ENCODE measurements around the gene SLC26A2. TPM values are rescaled to one million over a fixed set of nuclear protein-coding genes. Genes with fewer than 3 reads are reported as not detected.

Gene SLC26A2
- total and polyA plus RNA-seq, 11 donors, result 1.5 to 22.1 (median 6.8) TPM

- Histone ChIP-seq H3K4me1 (peaks cover 0 to 22% (median 14%) of the 10 kb centered on the region in 12 donors), H3K27ac (peak overlapping the region; percentile 49 to 93 (median 87)), H3K36me3 (no peaks in the 10 kb centered on the region), H3K4me3 (peak overlapping the region; percentile 51 to 96 (median 72)), H3K27me3 (no peaks in the 10 kb centered on the region), H3K9me3 (no peaks in the 10 kb centered on the region)
- ATAC-seq (peak in 1 of 4 donors; percentile 1), DNase-seq (no peak)
- TF ChIP-seq POLR2A (IDR thresholded peaks at IDR 0.05) (no peak), CTCF (IDR thresholded peaks at IDR 0.05) (peak in 11 of 12 donors; percentile 14 to 65 (median 40))
- WGBS, 4 donors, result 44 to 52% (median 49%) methylated on average over 14 of the region's 14 CpGs
- intact Hi-C loops (cut with DNase I), result loop anchor here in 9 of 10 donors (2.0 to 10.0 kb wide), 7 partner anchors 102 to 325 kb away; no protein-coding TSS in a partner anchor
Observed at GRCh38 chr5:149959406-149960236, 937 bp upstream of the SLC26A2 start.

- intact Hi-C loops (cut with DNase I), result loop anchor here in 9 of 10 donors (2.0 to 10.0 kb wide), 7 partner anchors 104 to 326 kb away; no protein-coding TSS in a partner anchor
- Histone ChIP-seq H3K4me3 (peak overlapping the region; percentile 51 to 96 (median 72)), H3K9me3 (no peaks in the 10 kb centered on the region), H3K36me3 (no peaks in the 10 kb centered on the region), H3K27ac (peak overlapping the region in 11 of 12 donors; percentile 26 to 93 (median 81)), H3K27me3 (no peaks in the 10 kb centered on the region), H3K4me1 (peaks cover 0 to 22% (median 14%) of the 10 kb centered on the region in 12 donors)
- 14 to 28% (median 15%) methylated on average over 13 to 23 of the region's 23 CpGs for WGBS, 4 donors
- TF ChIP-seq CTCF (IDR thresholded peaks at IDR 0.05) (no peak), POLR2A (IDR thresholded peaks at IDR 0.05) (no peak)
- DNase-seq, result no peak
- ATAC-seq, result no peak
Observed at GRCh38 chr5:149961186-149961685, 678 bp downstream of the SLC26A2 start.

- 56 to 67% (median 64%) methylated on average over 6 of the region's 6 CpGs for WGBS, 4 donors
- TF ChIP-seq CTCF (IDR thresholded peaks at IDR 0.05), result peak in 11 of 12 donors; percentile 27 to 56 (median 40)
- TF ChIP-seq POLR2A (IDR thresholded peaks at IDR 0.05), result no peak
- Histone ChIP-seq H3K9me3 (no peaks in the 10 kb centered on the region), H3K27me3 (no peaks in the 10 kb centered on the region), H3K4me1 (peaks cover 0 to 22% (median 14%) of the 10 kb centered on the region in 12 donors), H3K27ac (peak overlapping the region in 1 of 12 donors; percentile 93), H3K36me3 (no peaks in the 10 kb centered on the region), H3K4me3 (peak overlapping the region in 1 of 12 donors; percentile 66)
- no peak for ATAC-seq
- no peak for DNase-seq
- intact Hi-C loops (cut with DNase I), result loop anchor here in 9 of 10 donors (2.0 to 10.0 kb wide), 8 partner anchors 105 to 327 kb away; no protein-coding TSS in a partner anchor
Observed at GRCh38 chr5:149961957-149962409, 1.4 kb downstream of the SLC26A2 start.

Measured in heart left ventricle (tissue), 16 donors.